T47D (cell line): Measurements from ENCODE around the gene BICDL1.

ENCODE experiments used
- DNase-seq, 2 experiments: peaks; one replicate each; pipeline versions ENCODE4 v3.0.0 to v3.0.0-alpha.2; 2011 to 2012; ENCODE audit warnings: low read depth in 1 of 2, low spot score in 1 of 2
- JUND ChIP-seq: IDR thresholded peaks from 2 replicates; pipeline ENCODE4 v1.6.1; 2012; ENCODE audit warnings: low read depth
- in situ Hi-C: cut with HindIII; loops from 2 replicates; pipeline ENCODE4 v1.10.0; 2016; ENCODE audit warnings: low sequenced_read_pairs, low pct_unique_long_range_greater_than_20kb

BICDL1 gene

GRCh38 chr12:120109570-120110267 is 120.7 kb downstream of the BICDL1 start:
- peak in 1 of 2 experiments; percentile 78 for DNase-seq
- in situ Hi-C loops, result no loop called here
- TF ChIP-seq JUND, result no peak

- in situ Hi-C loops, result no loop called here
- no peak for DNase-seq
- no peak for TF ChIP-seq JUND
These were observed 121.8 kb downstream of the BICDL1 start for GRCh38 chr12:120110550-120111501.

DNA sequence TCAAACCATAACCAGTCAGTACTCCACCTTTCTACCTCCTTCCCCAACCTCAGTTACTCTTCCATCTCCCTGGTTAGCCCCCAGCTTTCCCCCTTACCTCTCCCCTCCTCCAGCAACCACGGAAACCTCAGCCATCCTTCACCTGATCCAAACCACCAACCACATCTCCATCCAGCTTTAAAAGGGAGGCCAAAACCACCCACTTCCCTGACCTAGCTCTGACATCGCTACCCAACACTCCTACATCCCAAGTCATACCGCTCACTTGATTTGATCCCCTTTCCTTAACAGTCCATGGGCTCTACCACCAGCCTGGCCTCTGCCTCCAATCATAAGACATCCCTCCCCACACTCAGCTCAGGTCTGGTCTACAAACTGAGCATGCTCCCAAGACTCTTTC is 126.0 kb downstream of the BICDL1 start:
- TF ChIP-seq JUND, result no peak
- in situ Hi-C loops, result no loop called here
- no peak for DNase-seq

GRCh38 chr12:120115692-120116440 is 126.8 kb downstream of the BICDL1 start:
- peak; percentile 56 to 72 for DNase-seq
- in situ Hi-C loops, result no loop called here
- no peak for TF ChIP-seq JUND

- no peak for TF ChIP-seq JUND
- in situ Hi-C loops, result no loop called here
- DNase-seq, result no peak
These were observed 127.4 kb downstream of the BICDL1 start, which contains the start of gene RAB35 for GRCh38 chr12:120116441-120116791. Gene RAB35, minus strand, starts transcription at chr12:120116753. Its CDS starts 103 bp downstream, at chr12:120116650.

DNA sequence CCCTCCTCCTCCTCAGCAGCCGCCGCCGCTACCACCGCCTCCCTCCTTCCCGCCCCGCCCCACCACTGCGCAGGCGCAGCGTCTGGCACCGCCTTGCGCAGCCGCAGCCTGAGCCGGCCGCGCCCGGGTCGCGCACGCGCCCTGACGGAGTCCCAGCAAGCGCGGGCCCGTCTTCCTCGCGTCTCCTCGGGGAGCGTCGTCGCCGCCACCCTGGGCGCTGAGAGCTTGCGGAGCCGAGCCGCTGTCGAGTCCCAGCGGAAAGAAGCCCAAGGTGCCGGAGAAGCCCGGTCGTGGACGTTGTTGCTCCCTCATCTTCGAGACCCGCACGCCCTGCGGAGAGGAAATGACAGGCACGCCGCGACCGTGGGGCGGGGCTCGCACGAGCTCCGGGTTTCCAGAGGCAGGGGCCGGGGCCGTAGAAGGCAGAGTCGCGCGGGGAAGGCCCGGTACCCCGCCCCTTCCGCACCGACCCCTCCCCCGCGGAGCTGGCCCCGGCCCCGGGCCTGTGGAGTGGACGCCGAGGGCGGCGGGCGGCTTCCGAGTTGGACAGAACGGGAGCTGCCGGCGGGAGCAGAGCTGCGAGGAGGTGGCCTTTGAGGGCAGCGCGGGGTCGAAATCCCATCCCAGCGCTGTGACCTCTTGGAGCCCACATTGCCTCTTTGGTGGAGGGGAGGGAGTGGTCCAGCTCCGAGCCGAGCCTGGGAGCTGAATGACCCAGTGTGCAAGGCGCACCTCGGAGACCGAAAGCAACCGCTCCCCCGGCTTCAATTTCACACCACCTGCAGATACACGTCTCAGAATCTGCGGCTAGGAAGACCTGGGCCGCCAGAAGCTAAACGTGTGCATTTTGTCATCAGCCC is 128.0 kb downstream of the BICDL1 start:
- peak; percentile 97 to 100 for DNase-seq
- in situ Hi-C loops, result no loop called here
- no peak for TF ChIP-seq JUND

DNA sequence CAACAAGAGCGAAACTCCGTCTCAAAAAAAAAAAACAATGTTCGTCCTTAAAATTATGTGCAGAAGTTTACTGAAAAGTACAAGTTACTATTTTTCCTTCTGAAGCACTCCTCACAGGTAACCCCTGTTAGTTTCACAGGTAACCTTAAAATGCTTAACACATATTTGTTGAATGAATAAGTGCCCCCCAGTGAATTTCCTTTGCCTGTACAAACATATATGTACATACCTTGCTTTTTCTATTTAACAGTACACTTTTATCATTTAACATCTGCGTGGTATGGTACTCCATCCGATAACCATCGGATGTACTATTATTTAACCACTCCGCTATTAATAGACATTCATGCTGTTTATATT is 128.9 kb downstream of the BICDL1 start:
- DNase-seq, result no peak
- no peak for TF ChIP-seq JUND
- in situ Hi-C loops, result no loop called here

- DNase-seq, result no peak
- in situ Hi-C loops, result no loop called here
- no peak for TF ChIP-seq JUND
These were observed 129.5 kb downstream of the BICDL1 start for GRCh38 chr12:120118321-120119061.

- no peak for DNase-seq
- in situ Hi-C loops, result no loop called here
These were observed 130.4 kb downstream of the BICDL1 start for GRCh38 chr12:120119271-120119973.

GRCh38 chr12:120121343-120121742 is 132.3 kb downstream of the BICDL1 start:
- in situ Hi-C loops, result no loop called here
- no peak for TF ChIP-seq JUND
- DNase-seq, result no peak

More at GRCh38 chr12:120119271-120119973, 130.4 kb downstream of the BICDL1 start:
- TF ChIP-seq JUND, result no peak
